Thyroid gland (tissue), 4 donors: ENCODE data around the gene SSX2IP.

ENCODE experiments used
- CTCF ChIP-seq, 6 experiments: fragments of 200-600 bp in 3 of 6; fragments of 450-650 bp in 3 of 6; sonication (generic) in 3 of 6; IDR thresholded peaks; one replicate each; pipeline ENCODE4 v1.5.1; 2016 to 2019; ENCODE audit warnings: antibody characterized with exemption in 6 of 6, mild to moderate bottlenecking in 2 of 6, inconsistent platforms in 1 of 6, moderate library complexity in 1 of 6
- POLR2A ChIP-seq, 2 donors: fragments of 450-650 bp; IDR thresholded peaks; one replicate each; pipeline ENCODE4 v1.6.1; 2017; ENCODE audit warnings: antibody characterized with exemption in 2 of 2, mild to moderate bottlenecking in 2 of 2, moderate library complexity in 1 of 2

- TF ChIP-seq CTCF (IDR thresholded peaks at IDR 0.05) (no peak), POLR2A (IDR thresholded peaks at IDR 0.05) (no peak)
Observed at GRCh38 chr1:84698151-84699110, 8.2 kb upstream of the SSX2IP start.
